HepG2 (cell line): ENCODE data around the gene PPP2R2B. TPM values are rescaled to one million over a fixed set of nuclear protein-coding genes. Genes with fewer than 3 reads are reported as not detected.

ENCODE experiments used
- ATAC-seq: fragments of 200-7000 bp; cut with Tn5 transposase; 3 replicates; pipeline ENCODE4 v1.9.1; 2020; ENCODE audit warnings: mild to moderate bottlenecking, moderate library complexity
- BruUV-seq: library from RNA; stranded (reverse); fragments of 400-500 nt; replicated peaks from 2 replicates; lab custom pipeline; 2021; lab: Mats Ljungman, UMichigan
- CTCF ChIA-PET: fragments of 300-600 bp; formaldehyde crosslinking; extraction: SDS; loops from one replicate; lab custom pipeline; 2021; ENCODE audit warnings: low total read pairs, inconsistent platforms, low intra/inter-chr PET ratio; lab: Yijun Ruan, JAX
- POLR2A ChIA-PET: fragments of 350-600 bp; sonication (Branson Sonifier 250); formaldehyde crosslinking; loops from one replicate; lab custom pipeline; 2020; ENCODE audit warnings: antibody characterized with exemption, inconsistent platforms; lab: Yijun Ruan, JAX
- DNase-seq: peaks from one replicate; pipeline ENCODE4 v3.0.0-alpha.2; 2015; ENCODE audit warnings: low spot score
- FAIRE-seq: peaks from 3 replicates; lab custom pipeline; 2011; peaks lifted over from hg19 to GRCh38; lab: Jason Lieb, UNC
- H2AFZ ChIP-seq: one replicate; pipeline ENCODE4 v1.6.1; 2011; ENCODE audit warnings: low read length, inconsistent platforms
- H3K27ac ChIP-seq: fragments of 300-600 bp; 3 replicates; pipeline ENCODE4 v1.8.0; 2011; ENCODE audit warnings: mixed run types, mild to moderate bottlenecking, mixed read lengths, low read length, inconsistent platforms; ENCODE audit not compliant: insufficient read depth; ENCODE audit errors: extremely low read length
- H3K27me3 ChIP-seq, 2 experiments: fragments of 200-600 bp in 1 of 2; 2 replicates in 1 of 2; 3 replicates in 1 of 2; pipeline versions ENCODE4 v1.6.0 to v1.8.0; 2011; ENCODE audit warnings: low read length in 2 of 2, mild to moderate bottlenecking in 2 of 2, moderate library complexity in 2 of 2, inconsistent platforms in 1 of 2; ENCODE audit not compliant: insufficient read depth in 2 of 2, control insufficient read depth in 1 of 2
- H3K36me3 ChIP-seq, 2 experiments: fragments of 200-600 bp in 1 of 2; replicated peaks in 1 of 2; 2 replicates in 1 of 2; 3 replicates in 1 of 2; pipeline versions ENCODE4 v1.5.1 to v1.8.0; 2011; ENCODE audit warnings: low read length in 2 of 2, inconsistent platforms in 1 of 2; ENCODE audit not compliant: insufficient read depth in 2 of 2, control insufficient read depth in 1 of 2
- H3K4me1 ChIP-seq: 2 replicates; pipeline ENCODE4 v1.5.1; 2012; ENCODE audit warnings: low read length, inconsistent platforms; ENCODE audit not compliant: insufficient read depth
- H3K4me2 ChIP-seq: 2 replicates; pipeline ENCODE4 v1.6.0; 2011; ENCODE audit warnings: low read depth, low read length, inconsistent platforms
- H3K4me3 ChIP-seq, 3 experiments: fragments of 200-600 bp in 1 of 3; sonication (generic), shearing (Covaris generic) in 1 of 3; replicated peaks in 1 of 3; 2 replicates each; pipeline ENCODE4 v1.5.1; 2011 to 2016; ENCODE audit warnings: low read length in 3 of 3, inconsistent platforms in 2 of 3, low read depth in 2 of 3, mild to moderate bottlenecking in 2 of 3, control low read depth in 1 of 3, mixed read lengths in 1 of 3; ENCODE audit not compliant: insufficient read depth in 1 of 3
- H3K79me2 ChIP-seq: one replicate; pipeline ENCODE4 v1.6.1; 2011; ENCODE audit warnings: low read length, inconsistent platforms; ENCODE audit not compliant: insufficient read depth
- H3K9ac ChIP-seq: 2 replicates; pipeline ENCODE4 v1.6.0; 2011; ENCODE audit warnings: mild to moderate bottlenecking, low read depth, low read length, inconsistent platforms; ENCODE audit not compliant: insufficient read depth
- H3K9me3 ChIP-seq: 2 replicates; pipeline ENCODE4 v1.5.1; 2012; ENCODE audit warnings: mild to moderate bottlenecking, low read length
- H4K20me1 ChIP-seq: 2 replicates; pipeline ENCODE4 v1.6.0; 2011; ENCODE audit warnings: inconsistent platforms, mild to moderate bottlenecking, low read length, moderate library complexity; ENCODE audit not compliant: insufficient read depth
- CCDC6 ChIP-seq: sonication (generic); formaldehyde crosslinking; IDR thresholded peaks from 2 replicates; pipeline ENCODE4 v1.8.1; 2022; ENCODE audit warnings: mild to moderate bottlenecking, missing genetic modification reagents, moderate library complexity
- HINFP ChIP-seq: sonication (generic); formaldehyde crosslinking; IDR thresholded peaks from 2 replicates; pipeline ENCODE4 v1.4.0; 2020; ENCODE audit warnings: low read depth, mild to moderate bottlenecking, missing genetic modification reagents
- HNF1A ChIP-seq, 2 experiments: sonication (generic) in 1 of 2; formaldehyde crosslinking in 1 of 2; IDR thresholded peaks; 2 replicates each; pipeline versions ENCODE4 v1.4.0 to v1.6.1; 2016 to 2020; ENCODE audit warnings: borderline replicate concordance in 1 of 2, low read depth in 1 of 2, mild to moderate bottlenecking in 1 of 2, missing genetic modification reagents in 1 of 2
- NFYC ChIP-seq: IDR thresholded peaks from 2 replicates; pipeline ENCODE4 v1.6.1; 2016; ENCODE audit warnings: missing genetic modification reagents, missing compliant biosample characterization
- PRDM10 ChIP-seq: sonication (generic); formaldehyde crosslinking; IDR thresholded peaks from 2 replicates; pipeline ENCODE4 v1.4.0; 2020; ENCODE audit warnings: low read depth, missing genetic modification reagents
- SATB2 ChIP-seq: sonication (generic); formaldehyde crosslinking; IDR thresholded peaks from 2 replicates; pipeline ENCODE4 v1.5.0; 2020; ENCODE audit warnings: missing genetic modification reagents
- THYN1 ChIP-seq: sonication (generic); formaldehyde crosslinking; IDR thresholded peaks from 2 replicates; pipeline ENCODE4 v1.8.1; 2023; ENCODE audit warnings: low read depth, mild to moderate bottlenecking, moderate library complexity, missing genetic modification reagents, borderline replicate concordance
- TP53 ChIP-seq: sonication (generic); formaldehyde crosslinking; conservative IDR thresholded peaks from 2 replicates; pipeline ENCODE4 v1.4.0; 2020; ENCODE audit warnings: missing genetic modification reagents
- U2AF2 ChIP-seq: fragments of 200-400 bp; formaldehyde crosslinking; IDR thresholded peaks from 2 replicates; pipeline ENCODE4 v1.6.1; 2017; ENCODE audit warnings: low read depth, mild to moderate bottlenecking, low read length
- ZNF577 ChIP-seq: sonication (generic); formaldehyde crosslinking; IDR thresholded peaks from 2 replicates; pipeline ENCODE4 v1.4.0; 2020; ENCODE audit warnings: mild to moderate bottlenecking, low read depth, missing genetic modification reagents, borderline replicate concordance
- ZNF598 ChIP-seq: sonication (generic); formaldehyde crosslinking; IDR thresholded peaks from 2 replicates; pipeline ENCODE4 v1.5.1; 2020; ENCODE audit warnings: mild to moderate bottlenecking, missing genetic modification reagents, borderline replicate concordance
- ZNF746 ChIP-seq: sonication (generic); formaldehyde crosslinking; IDR thresholded peaks from 2 replicates; pipeline ENCODE4 v1.8.0; 2022; ENCODE audit warnings: mild to moderate bottlenecking, missing genetic modification reagents
- ZSCAN5A ChIP-seq: sonication (generic); formaldehyde crosslinking; IDR thresholded peaks from 2 replicates; pipeline ENCODE4 v1.8.0; 2022; ENCODE audit warnings: mild to moderate bottlenecking, missing genetic modification reagents, borderline replicate concordance
- WGBS: methylation state at CpG from one replicate; pipeline ENCODE4 v1.1.6; 2017; ENCODE audit warnings: low lambda C conversion rate; 5-methylcytosine and 5-hydroxymethylcytosine counted together
- in situ Hi-C: cut with HindIII; loops from 2 replicates; pipeline ENCODE4 v1.10.0; 2017; ENCODE audit warnings: low pct_unique_long_range_greater_than_20kb; ENCODE audit not compliant: extremely low pct_ligation_motif_present
- intact Hi-C: fragments of 100-400 bp; cut with micrococcal nuclease; formaldehyde crosslinking; loops from one replicate; pipeline ENCODE4 v1.10.0; 2022; ENCODE audit not compliant: unreplicated experiment
- polyA plus RNA-seq, 8 experiments: library from polyadenylated mRNA; depleted of rRNA in 3 of 8; stranded (reverse) in 7 of 8; unstranded in 1 of 8; fragments of >200 nt; fragmentation: Illumina TruSeq in 4 of 8; extraction: Trizol in 4 of 8; gene quantifications; 2 replicates each; pipeline versions ENCODE4 v1.2.1 to v1.2.3, GENCODE V29; 2011 to 2016; ENCODE audit warnings: low read depth in 4 of 8, missing spikeins in 1 of 8, mixed read lengths in 1 of 8; ENCODE audit not compliant: insufficient read depth in 1 of 8
- total RNA-seq, 5 experiments: library from RNA; depleted of rRNA; stranded (reverse); fragments of >200 nt; fragmentation: Illumina TruSeq; extraction: Trizol; gene quantifications; 2 replicates each; pipeline ENCODE4 v1.2.3, GENCODE V29; 2016; ENCODE audit warnings: low read depth in 1 of 5

PPP2R2B gene
- total and polyA plus RNA-seq, 2 of the 13 experiments (the other 11 are each of a cell fraction or from before 2014, with no cell fraction given): not detected

GRCh38 chr5:146906803-146907202 is 28.2 kb upstream of the PPP2R2B start:
- intact Hi-C loops: no loop called here
- ATAC-seq (no peak), FAIRE-seq (no peak), DNase-seq (no peak)
- Histone ChIP-seq H3K27ac (no peak overlapping the region), H3K27me3 (no peaks in the 10 kb centered on the region), H3K9me3 (no peaks in the 10 kb centered on the region), H2AFZ (no peak overlapping the region), H4K20me1 (no peaks in the 10 kb centered on the region), H3K36me3 (no peaks in the 10 kb centered on the region)
- ChIA-PET POLR2A (no interaction called here), CTCF (no interaction called here)
- BruUV-seq: no TSS peak
- TF ChIP-seq NFYC (CRISPR knock-in tag): no peak
- TF ChIP-seq ZNF746 (CRISPR knock-in tag): no peak
- no peak for TF ChIP-seq PRDM10 (CRISPR knock-in tag)
- no peak for TF ChIP-seq TP53 (CRISPR knock-in tag)
- TF ChIP-seq SATB2: no peak
- TF ChIP-seq HNF1A (IDR thresholded peaks at IDR 0.05; ENCODE audit: low read depth): no peak
- TF ChIP-seq HNF1A (CRISPR knock-in tag; IDR thresholded peaks at IDR 0.05; ENCODE audit: borderline replicate concordance): no peak
- no peak for TF ChIP-seq CCDC6
- no peak for TF ChIP-seq THYN1
- TF ChIP-seq HINFP (CRISPR knock-in tag): no peak
- TF ChIP-seq U2AF2: no peak
- no peak for TF ChIP-seq ZSCAN5A (CRISPR knock-in tag)
- TF ChIP-seq ZNF577 (CRISPR knock-in tag): no peak
- no peak for TF ChIP-seq ZNF598 (CRISPR knock-in tag)
- TF ChIP-seq, all 625 proteins: peak for 0
- Histone ChIP-seq H3K4me2 (no peak overlapping the region), H3K4me1 (no peaks in the 10 kb centered on the region), H3K79me2 (no peaks in the 10 kb centered on the region), H3K9ac (no peak overlapping the region), H3K4me3 (no peak overlapping the region)
- 47% methylated on average over 5 of the region's 5 CpGs for WGBS
- in situ Hi-C loops: no loop called here
